ENCODE results near the gene CNOT8. TPM values are rescaled to one million over a fixed set of nuclear protein-coding genes. Genes with fewer than 3 reads are reported as not detected.

CNOT8 gene
- total RNA-seq, 1 donor from 2014 or later, result 45.6 TPM

DNA sequence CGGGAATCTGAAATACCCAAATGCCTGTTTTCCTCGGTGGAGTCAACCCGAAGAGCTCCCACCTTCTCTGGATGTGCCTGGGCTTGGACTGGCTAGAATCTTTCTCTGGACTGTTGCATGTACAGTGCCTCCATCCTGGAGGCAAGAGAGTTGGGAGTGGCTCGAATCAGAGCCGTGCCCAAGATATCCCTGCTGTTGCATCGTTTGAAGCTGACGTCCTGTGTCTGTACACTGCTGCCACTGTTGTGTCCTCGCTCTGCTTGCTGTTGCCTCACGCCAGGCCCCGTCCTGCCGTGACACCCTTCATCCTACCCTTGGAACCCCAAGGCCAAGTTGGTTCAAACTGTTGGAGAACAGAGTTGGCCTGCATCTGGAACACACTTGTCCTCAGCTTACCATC lies 43.4 kb upstream of the CNOT8 start:
- DNase-seq (ENCODE audit: low read depth) (no peak), FAIRE-seq (no peak)
- Mint-ChIP-seq H3K9me3 (ENCODE audit: unreplicated experiment) (no peaks in the 10 kb centered on the region), H3K4me1 (ENCODE audit: low read depth, unreplicated experiment) (no peaks in the 10 kb centered on the region), H3K36me3 (ENCODE audit: low read depth, unreplicated experiment) (peaks cover 36% of the 10 kb centered on the region), H3K27me3 (ENCODE audit: low read depth, unreplicated experiment) (no peaks in the 10 kb centered on the region), H3K4me3 (ENCODE audit: unreplicated experiment) (no peak overlapping the region), H3K27ac (ENCODE audit: unreplicated experiment) (no peak overlapping the region)
- Histone ChIP-seq H3K27ac (ENCODE audit: low read depth, low read length) (no peak overlapping the region), H3K9ac (ENCODE audit: low read length) (no peak overlapping the region), H3K4me1 (ENCODE audit: insufficient read depth, low read length) (no peaks in the 10 kb centered on the region), H3K4me2 (ENCODE audit: low read length) (no peak overlapping the region), H3K9me3 (ENCODE audit: insufficient read depth, low read depth, low read length) (no peaks in the 10 kb centered on the region), H4K20me1 (ENCODE audit: insufficient read depth, low read length) (peaks cover 32% of the 10 kb centered on the region), H3K79me2 (ENCODE audit: insufficient read depth, low read length) (peaks cover 11% of the 10 kb centered on the region), H3K36me3 (ENCODE audit: insufficient read depth, low read length) (peaks cover 38% of the 10 kb centered on the region), H3K27me3 (ENCODE audit: insufficient read depth, low read length) (no peaks in the 10 kb centered on the region), H2AFZ (ENCODE audit: low read depth, low read length) (no peak overlapping the region), H3K4me3 (ENCODE audit: insufficient read depth, low read depth, low read length) (no peak overlapping the region)
- TF ChIP-seq, protein P1, sequence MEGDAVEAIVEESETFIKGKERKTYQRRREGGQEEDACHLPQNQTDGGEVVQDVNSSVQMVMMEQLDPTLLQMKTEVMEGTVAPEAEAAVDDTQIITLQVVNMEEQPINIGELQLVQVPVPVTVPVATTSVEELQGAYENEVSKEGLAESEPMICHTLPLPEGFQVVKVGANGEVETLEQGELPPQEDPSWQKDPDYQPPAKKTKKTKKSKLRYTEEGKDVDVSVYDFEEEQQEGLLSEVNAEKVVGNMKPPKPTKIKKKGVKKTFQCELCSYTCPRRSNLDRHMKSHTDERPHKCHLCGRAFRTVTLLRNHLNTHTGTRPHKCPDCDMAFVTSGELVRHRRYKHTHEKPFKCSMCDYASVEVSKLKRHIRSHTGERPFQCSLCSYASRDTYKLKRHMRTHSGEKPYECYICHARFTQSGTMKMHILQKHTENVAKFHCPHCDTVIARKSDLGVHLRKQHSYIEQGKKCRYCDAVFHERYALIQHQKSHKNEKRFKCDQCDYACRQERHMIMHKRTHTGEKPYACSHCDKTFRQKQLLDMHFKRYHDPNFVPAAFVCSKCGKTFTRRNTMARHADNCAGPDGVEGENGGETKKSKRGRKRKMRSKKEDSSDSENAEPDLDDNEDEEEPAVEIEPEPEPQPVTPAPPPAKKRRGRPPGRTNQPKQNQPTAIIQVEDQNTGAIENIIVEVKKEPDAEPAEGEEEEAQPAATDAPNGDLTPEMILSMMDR (IDR thresholded peaks at IDR 0.05; ENCODE audit: insufficient read depth, low read depth, low read length), result no peak
- TF ChIP-seq EZH2 (IDR thresholded peaks at IDR 0.05; ENCODE audit: insufficient read depth, low read length), result no peak

DNA sequence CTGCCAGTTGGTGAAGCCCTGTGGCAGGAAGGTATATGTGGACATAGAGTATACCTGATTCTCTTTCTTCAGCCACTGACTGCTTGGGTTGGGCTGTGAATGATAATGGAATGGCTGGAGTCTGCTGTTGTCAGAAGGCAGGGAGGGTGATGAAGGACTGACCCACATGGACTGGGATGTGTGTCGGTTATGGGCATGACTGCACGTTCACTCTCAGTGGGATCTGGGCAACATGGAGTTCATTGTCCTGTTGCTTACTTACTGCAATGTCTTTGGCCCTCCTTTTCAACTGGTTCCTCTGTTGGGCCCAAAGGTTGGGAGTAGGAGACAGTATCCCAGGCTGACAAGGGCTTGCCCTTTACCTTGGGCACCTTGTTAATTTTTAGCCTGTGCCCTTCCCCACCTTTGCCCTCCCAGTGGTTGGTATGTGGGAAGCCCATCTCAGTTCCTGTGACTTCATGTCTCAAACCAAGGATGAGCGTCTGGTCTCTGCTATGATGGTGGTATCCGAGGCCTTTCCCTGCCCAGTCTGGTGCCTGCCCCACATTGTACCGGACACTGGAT lies 42.7 kb upstream of the CNOT8 start:
- peak overlapping the region; percentile 3 for H3K27ac Mint-ChIP-seq (ENCODE audit: unreplicated experiment)
- Histone ChIP-seq H3K9me3 (ENCODE audit: insufficient read depth, low read depth, low read length) (no peaks in the 10 kb centered on the region), H3K27ac (ENCODE audit: low read depth, low read length) (no peak overlapping the region), H3K79me2 (ENCODE audit: insufficient read depth, low read length) (peaks cover 11% of the 10 kb centered on the region), H2AFZ (ENCODE audit: low read depth, low read length) (no peak overlapping the region), H3K4me3 (ENCODE audit: insufficient read depth, low read depth, low read length) (no peak overlapping the region), H4K20me1 (ENCODE audit: insufficient read depth, low read length) (peaks cover 34% of the 10 kb centered on the region), H3K9ac (ENCODE audit: low read length) (no peak overlapping the region), H3K4me1 (ENCODE audit: insufficient read depth, low read length) (no peaks in the 10 kb centered on the region), H3K27me3 (ENCODE audit: insufficient read depth, low read length) (no peaks in the 10 kb centered on the region), H3K4me2 (ENCODE audit: low read length) (no peak overlapping the region), H3K36me3 (ENCODE audit: insufficient read depth, low read length) (peaks cover 37% of the 10 kb centered on the region)
- no peak for FAIRE-seq
- H3K27me3 Mint-ChIP-seq (ENCODE audit: low read depth, unreplicated experiment), result no peaks in the 10 kb centered on the region
- peaks cover 37% of the 10 kb centered on the region for H3K36me3 Mint-ChIP-seq (ENCODE audit: low read depth, unreplicated experiment)
- H3K9me3 Mint-ChIP-seq (ENCODE audit: unreplicated experiment), result no peaks in the 10 kb centered on the region
- no peak for DNase-seq (ENCODE audit: low read depth)
- TF ChIP-seq, protein P1 (IDR thresholded peaks at IDR 0.05; ENCODE audit: insufficient read depth, low read depth, low read length), result no peak
- TF ChIP-seq EZH2 (IDR thresholded peaks at IDR 0.05; ENCODE audit: insufficient read depth, low read length), result no peak
- H3K4me3 Mint-ChIP-seq (ENCODE audit: unreplicated experiment), result no peak overlapping the region
- no peaks in the 10 kb centered on the region for H3K4me1 Mint-ChIP-seq (ENCODE audit: low read depth, unreplicated experiment)

DNA sequence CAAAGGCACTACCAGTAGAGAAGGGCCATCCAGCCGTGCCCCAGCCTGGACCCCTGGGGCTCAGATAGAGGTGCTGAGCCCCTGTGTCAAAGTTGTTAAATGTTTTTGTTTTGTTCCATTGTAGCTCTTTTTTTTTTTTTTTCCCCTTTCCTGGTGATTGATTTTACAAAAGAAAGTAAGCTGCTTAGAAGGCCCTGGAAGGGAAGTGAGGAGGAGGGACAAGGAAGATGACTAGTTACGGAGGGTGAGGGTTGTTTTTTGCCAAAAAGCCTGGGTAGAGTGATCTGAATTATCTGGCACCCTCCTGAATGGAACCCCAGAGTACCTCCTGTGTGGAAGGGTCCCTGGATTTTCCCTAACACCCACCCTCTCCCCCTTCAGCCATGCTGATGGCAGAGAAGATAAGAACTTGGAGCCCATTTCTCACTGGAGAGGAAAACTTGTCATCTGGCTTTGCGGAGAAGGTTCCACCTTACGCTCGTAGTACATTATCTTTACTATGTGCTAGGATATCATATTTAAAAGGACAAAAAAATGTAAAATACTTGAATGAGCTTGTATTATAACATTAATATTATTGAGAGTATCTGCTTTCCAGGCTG lies 41.4 kb upstream of the CNOT8 start:
- H3K27me3 Mint-ChIP-seq (ENCODE audit: low read depth, unreplicated experiment), result no peaks in the 10 kb centered on the region
- no peak for FAIRE-seq

More for the DNA sequence above, 41.4 kb upstream of the CNOT8 start:
- no peaks in the 10 kb centered on the region for H3K9me3 Mint-ChIP-seq (ENCODE audit: unreplicated experiment)
- H3K4me1 Mint-ChIP-seq (ENCODE audit: low read depth, unreplicated experiment), result no peaks in the 10 kb centered on the region
- H3K36me3 ChIP-seq (ENCODE audit: insufficient read depth, low read length), result peaks cover 28% of the 10 kb centered on the region
- H3K9me3 ChIP-seq (ENCODE audit: insufficient read depth, low read depth, low read length), result no peaks in the 10 kb centered on the region
- H3K27ac ChIP-seq (ENCODE audit: low read depth, low read length), result no peak overlapping the region
- no peak overlapping the region for H3K4me3 Mint-ChIP-seq (ENCODE audit: unreplicated experiment)
- no peak overlapping the region for H2AFZ ChIP-seq (ENCODE audit: low read depth, low read length)
- peaks cover 11% of the 10 kb centered on the region for H3K79me2 ChIP-seq (ENCODE audit: insufficient read depth, low read length)
- no peaks in the 10 kb centered on the region for H3K27me3 ChIP-seq (ENCODE audit: insufficient read depth, low read length)
- H3K4me1 ChIP-seq (ENCODE audit: insufficient read depth, low read length), result no peaks in the 10 kb centered on the region
- DNase-seq (ENCODE audit: low read depth), result no peak
- H3K27ac Mint-ChIP-seq (ENCODE audit: unreplicated experiment), result no peak overlapping the region
- H4K20me1 ChIP-seq (ENCODE audit: insufficient read depth, low read length), result peaks cover 29% of the 10 kb centered on the region
- H3K4me3 ChIP-seq (ENCODE audit: insufficient read depth, low read depth, low read length), result no peak overlapping the region
- H3K9ac ChIP-seq (ENCODE audit: low read length), result no peak overlapping the region
- no peak overlapping the region for H3K4me2 ChIP-seq (ENCODE audit: low read length)
- TF ChIP-seq, protein P1 (IDR thresholded peaks at IDR 0.05; ENCODE audit: insufficient read depth, low read depth, low read length), result no peak
- H3K36me3 Mint-ChIP-seq (ENCODE audit: low read depth, unreplicated experiment), result peaks cover 34% of the 10 kb centered on the region
